ENCODE results near the gene MRPL55.

GRCh38 chr1:228122921-228123441 lies 13.9 kb upstream of the MRPL55 start:
- TF ChIP-seq CTCF (IDR thresholded peaks at IDR 0.05; ENCODE audit: low read length) = no peak
- no peak for TF ChIP-seq EZH2 (IDR thresholded peaks at IDR 0.05; ENCODE audit: borderline replicate concordance, low read length)

Data from OCI-LY1 (cell line).